Stimulated activated CD4-positive, alpha-beta T cell treated with anti-CD3 and anti-CD28 coated beads, Interleukin-1b, Interleukin-23, amount 100 ng/mL, for 1 hour (primary cell): Measurements from ENCODE around the gene CENPM.

Experiments
- DNase-seq, 2 donors: peaks; one replicate each; pipeline ENCODE4 v3.0.0-alpha.2; 2020; ENCODE audit warnings: low read depth in 2 of 2

CENPM gene

GRCh38 chr22:41933411-41934177 lies 13.4 kb downstream of the CENPM start:
- no peak for DNase-seq

GRCh38 chr22:41932353-41932752 lies 14.6 kb downstream of the CENPM start:
- no peak for DNase-seq

- no peak for DNase-seq
These were observed 15.2 kb downstream of the CENPM start for GRCh38 chr22:41931701-41932269.

- no peak for DNase-seq
These were observed 17.5 kb downstream of the CENPM start for GRCh38 chr22:41929418-41929810.

GRCh38 chr22:41928593-41929417 lies 18.1 kb downstream of the CENPM start:
- DNase-seq = no peak

- DNase-seq = no peak
These were observed 19.1 kb downstream of the CENPM start for GRCh38 chr22:41927813-41928212.

GRCh38 chr22:41925783-41926460 lies 21.0 kb downstream of the CENPM start:
- peak; percentile 54 to 63 for DNase-seq

- DNase-seq = no peak
These were observed 23.2 kb downstream of the CENPM start for GRCh38 chr22:41923595-41924276.

- DNase-seq = no peak
These were observed 23.9 kb downstream of the CENPM start for GRCh38 chr22:41922940-41923594.

- DNase-seq = no peak
These were observed 24.6 kb downstream of the CENPM start for GRCh38 chr22:41922328-41922727.

GRCh38 chr22:41920271-41920976 lies 26.5 kb downstream of the CENPM start:
- DNase-seq = no peak

GRCh38 chr22:41919357-41920224 lies 27.4 kb downstream of the CENPM start:
- DNase-seq = no peak

GRCh38 chr22:41917903-41918791 lies 28.8 kb downstream of the CENPM start:
- no peak for DNase-seq

- DNase-seq = no peak
These were observed 29.5 kb downstream of the CENPM start for GRCh38 chr22:41917375-41917902.

- DNase-seq = no peak
These were observed 30.1 kb downstream of the CENPM start for GRCh38 chr22:41916745-41917358.

- DNase-seq = no peak
These were observed 31.0 kb downstream of the CENPM start for GRCh38 chr22:41915786-41916493.
